Measurements from ENCODE around the gene CACNA1C. TPM values are rescaled to one million over a fixed set of nuclear protein-coding genes. Genes with fewer than 3 reads are reported as not detected.

CACNA1C gene
- total and polyA plus RNA-seq, 2 donors (not counting 1 experiment from before 2014, with no cell fraction given), result 7.6 to 11.4 TPM

GRCh38 chr12:2215709-2216560 is 163.1 kb downstream of the CACNA1C start:
- Histone ChIP-seq H2AFZ (ENCODE audit: low read length) (no peak overlapping the region), H3K27ac (ENCODE audit: insufficient read depth, low read length) (no peak overlapping the region)
- DNase-seq (ENCODE audit: low read depth in 2 of 2), result peak in 1 of 2 donors; percentile 89

GRCh38 chr12:2218706-2219105 is 165.9 kb downstream of the CACNA1C start:
- TF ChIP-seq EZH2 (IDR thresholded peaks at IDR 0.05; ENCODE audit: low read length, missing control alignments) (no peak), CTCF (conservative IDR thresholded peaks at IDR 0.05 in 1 of 2, IDR thresholded peaks at IDR 0.05 in 1 of 2; ENCODE audit: low read depth in 1 of 2, low read length in 2 of 2) (no peak)
- H3K9ac ChIP-seq (ENCODE audit: insufficient read depth, low read length), result no peak overlapping the region
- no peak overlapping the region for H3K4me3 ChIP-seq (replicated peaks in 1 of 4; ENCODE audit: control extremely low read depth in 1 of 4, insufficient read depth in 1 of 4, low read depth in 3 of 4, low read length in 4 of 4)
- H3K79me2 ChIP-seq (ENCODE audit: control insufficient read depth, insufficient read depth, low read length), result no peaks in the 10 kb centered on the region
- H3K27me3 ChIP-seq (ENCODE audit: control insufficient read depth, insufficient read depth, low read length), result no peaks in the 10 kb centered on the region
- H3K27ac ChIP-seq (ENCODE audit: insufficient read depth, low read length), result no peak overlapping the region
- no peaks in the 10 kb centered on the region for H3K36me3 ChIP-seq (ENCODE audit: control insufficient read depth, insufficient read depth, low read length)
- no peaks in the 10 kb centered on the region for H4K20me1 ChIP-seq (ENCODE audit: control insufficient read depth, extremely low read depth, insufficient read depth, low read length)
- H3K9me3 ChIP-seq (ENCODE audit: control insufficient read depth, insufficient read depth, low read depth, low read length), result no peaks in the 10 kb centered on the region
- H2AFZ ChIP-seq (ENCODE audit: low read length), result no peak overlapping the region
- H3K4me1 ChIP-seq (ENCODE audit: control insufficient read depth, extremely low read depth, insufficient read depth, low read length), result no peaks in the 10 kb centered on the region
- DNase-seq (ENCODE audit: low read depth in 2 of 2), result no peak
- no peak overlapping the region for H3K4me2 ChIP-seq (ENCODE audit: extremely low read depth, insufficient read depth, low read length)

More at GRCh38 chr12:2215709-2216560, 163.1 kb downstream of the CACNA1C start:
- no peaks in the 10 kb centered on the region for H3K79me2 ChIP-seq (ENCODE audit: control insufficient read depth, insufficient read depth, low read length)
- H3K4me1 ChIP-seq (ENCODE audit: control insufficient read depth, extremely low read depth, insufficient read depth, low read length), result no peaks in the 10 kb centered on the region
- no peaks in the 10 kb centered on the region for H4K20me1 ChIP-seq (ENCODE audit: control insufficient read depth, extremely low read depth, insufficient read depth, low read length)
- no peaks in the 10 kb centered on the region for H3K36me3 ChIP-seq (ENCODE audit: control insufficient read depth, insufficient read depth, low read length)
- TF ChIP-seq EZH2 (IDR thresholded peaks at IDR 0.05; ENCODE audit: low read length, missing control alignments), result no peak
- no peak for TF ChIP-seq CTCF (conservative IDR thresholded peaks at IDR 0.05 in 1 of 2, IDR thresholded peaks at IDR 0.05 in 1 of 2; ENCODE audit: low read depth in 1 of 2, low read length in 2 of 2)
- no peak overlapping the region for H3K9ac ChIP-seq (ENCODE audit: insufficient read depth, low read length)
- H3K9me3 ChIP-seq (ENCODE audit: control insufficient read depth, insufficient read depth, low read depth, low read length), result no peaks in the 10 kb centered on the region
- H3K27me3 ChIP-seq (ENCODE audit: control insufficient read depth, insufficient read depth, low read length), result no peaks in the 10 kb centered on the region
- no peak overlapping the region for H3K4me3 ChIP-seq (replicated peaks in 1 of 4; ENCODE audit: control extremely low read depth in 1 of 4, insufficient read depth in 1 of 4, low read depth in 3 of 4, low read length in 4 of 4)
- H3K4me2 ChIP-seq (ENCODE audit: extremely low read depth, insufficient read depth, low read length), result no peak overlapping the region

GRCh38 chr12:2221030-2221621 is 168.3 kb downstream of the CACNA1C start:
- no peaks in the 10 kb centered on the region for H3K79me2 ChIP-seq (ENCODE audit: control insufficient read depth, insufficient read depth, low read length)
- no peak for DNase-seq (ENCODE audit: low read depth in 2 of 2)
- H3K4me3 ChIP-seq (replicated peaks in 1 of 4; ENCODE audit: control extremely low read depth in 1 of 4, insufficient read depth in 1 of 4, low read depth in 3 of 4, low read length in 4 of 4), result no peak overlapping the region

More at GRCh38 chr12:2221030-2221621, 168.3 kb downstream of the CACNA1C start:
- H3K9me3 ChIP-seq (ENCODE audit: control insufficient read depth, insufficient read depth, low read depth, low read length), result no peaks in the 10 kb centered on the region
- no peaks in the 10 kb centered on the region for H3K36me3 ChIP-seq (ENCODE audit: control insufficient read depth, insufficient read depth, low read length)
- no peaks in the 10 kb centered on the region for H4K20me1 ChIP-seq (ENCODE audit: control insufficient read depth, extremely low read depth, insufficient read depth, low read length)
- no peak for TF ChIP-seq EZH2 (IDR thresholded peaks at IDR 0.05; ENCODE audit: low read length, missing control alignments)
- TF ChIP-seq CTCF (conservative IDR thresholded peaks at IDR 0.05 in 1 of 2, IDR thresholded peaks at IDR 0.05 in 1 of 2; ENCODE audit: low read depth in 1 of 2, low read length in 2 of 2), result no peak
- no peak overlapping the region for H3K27ac ChIP-seq (ENCODE audit: insufficient read depth, low read length)
- no peaks in the 10 kb centered on the region for H3K27me3 ChIP-seq (ENCODE audit: control insufficient read depth, insufficient read depth, low read length)
- H3K4me2 ChIP-seq (ENCODE audit: extremely low read depth, insufficient read depth, low read length), result no peak overlapping the region
- no peaks in the 10 kb centered on the region for H3K4me1 ChIP-seq (ENCODE audit: control insufficient read depth, extremely low read depth, insufficient read depth, low read length)
- no peak overlapping the region for H2AFZ ChIP-seq (ENCODE audit: low read length)
- no peak overlapping the region for H3K9ac ChIP-seq (ENCODE audit: insufficient read depth, low read length)
